Measurements from ENCODE around the gene YPEL2.

Gene YPEL2

DNA sequence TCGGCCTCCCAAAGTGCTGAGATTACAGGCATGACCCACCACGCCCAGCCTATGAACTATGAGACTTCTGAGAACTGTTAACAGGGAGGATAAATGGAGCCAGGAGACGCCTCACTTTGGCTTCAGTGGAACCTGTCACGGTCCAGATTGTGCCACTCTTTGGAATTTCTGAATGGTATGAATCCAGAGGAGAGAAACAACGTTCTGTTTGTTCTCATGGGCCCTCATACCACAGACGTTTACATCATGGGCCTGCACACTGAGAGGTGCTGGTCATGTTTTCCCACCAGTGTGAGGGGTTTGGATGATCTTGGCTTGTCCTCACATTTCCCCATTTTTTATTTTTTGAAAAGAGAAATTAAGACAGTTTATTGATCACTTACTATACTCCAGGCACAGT lies 90.3 kb downstream of the YPEL2 start:
- H3K4me3 ChIP-seq (ENCODE audit: control insufficient read depth, low read depth, low read length) = no peak overlapping the region
- no peak for DNase-seq (ENCODE audit: low read depth)
- TF ChIP-seq, protein P1, sequence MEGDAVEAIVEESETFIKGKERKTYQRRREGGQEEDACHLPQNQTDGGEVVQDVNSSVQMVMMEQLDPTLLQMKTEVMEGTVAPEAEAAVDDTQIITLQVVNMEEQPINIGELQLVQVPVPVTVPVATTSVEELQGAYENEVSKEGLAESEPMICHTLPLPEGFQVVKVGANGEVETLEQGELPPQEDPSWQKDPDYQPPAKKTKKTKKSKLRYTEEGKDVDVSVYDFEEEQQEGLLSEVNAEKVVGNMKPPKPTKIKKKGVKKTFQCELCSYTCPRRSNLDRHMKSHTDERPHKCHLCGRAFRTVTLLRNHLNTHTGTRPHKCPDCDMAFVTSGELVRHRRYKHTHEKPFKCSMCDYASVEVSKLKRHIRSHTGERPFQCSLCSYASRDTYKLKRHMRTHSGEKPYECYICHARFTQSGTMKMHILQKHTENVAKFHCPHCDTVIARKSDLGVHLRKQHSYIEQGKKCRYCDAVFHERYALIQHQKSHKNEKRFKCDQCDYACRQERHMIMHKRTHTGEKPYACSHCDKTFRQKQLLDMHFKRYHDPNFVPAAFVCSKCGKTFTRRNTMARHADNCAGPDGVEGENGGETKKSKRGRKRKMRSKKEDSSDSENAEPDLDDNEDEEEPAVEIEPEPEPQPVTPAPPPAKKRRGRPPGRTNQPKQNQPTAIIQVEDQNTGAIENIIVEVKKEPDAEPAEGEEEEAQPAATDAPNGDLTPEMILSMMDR (IDR thresholded peaks at IDR 0.05; ENCODE audit: control insufficient read depth, insufficient read depth, low read depth, low read length, missing control alignments) = no peak

DNA sequence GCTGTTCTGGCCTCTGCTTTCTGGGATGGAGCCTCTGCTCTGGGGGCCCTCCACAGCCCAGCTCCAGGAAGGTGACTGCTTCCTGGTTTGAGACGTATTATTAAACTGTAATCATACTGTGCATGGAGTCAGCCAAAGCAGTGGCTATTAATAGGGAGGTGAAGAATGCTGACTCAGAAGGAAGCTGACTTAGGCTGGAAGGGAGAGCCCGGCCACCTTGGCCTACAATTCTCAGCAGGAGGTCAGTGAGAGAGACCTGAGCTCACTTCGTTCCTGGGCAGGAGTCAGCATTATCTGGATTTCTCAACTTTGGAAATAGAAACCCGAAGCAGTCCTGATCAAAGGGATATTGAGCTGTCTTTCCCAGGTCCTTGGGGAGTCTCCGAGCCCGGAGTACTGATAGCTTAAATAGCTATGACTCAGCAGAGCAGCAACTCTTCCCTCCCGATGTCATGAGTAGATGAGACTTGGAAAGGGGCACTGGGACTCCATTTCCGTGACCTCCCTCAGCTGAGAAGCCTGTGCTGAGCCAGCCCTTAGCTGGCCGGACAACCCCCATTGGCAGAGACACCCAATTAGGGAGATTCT lies 91.8 kb downstream of the YPEL2 start:
- DNase-seq (ENCODE audit: low read depth) = no peak
- no peak overlapping the region for H3K4me3 ChIP-seq (ENCODE audit: control insufficient read depth, low read depth, low read length)
- TF ChIP-seq, protein P1 (IDR thresholded peaks at IDR 0.05; ENCODE audit: control insufficient read depth, insufficient read depth, low read depth, low read length, missing control alignments) = no peak

DNA sequence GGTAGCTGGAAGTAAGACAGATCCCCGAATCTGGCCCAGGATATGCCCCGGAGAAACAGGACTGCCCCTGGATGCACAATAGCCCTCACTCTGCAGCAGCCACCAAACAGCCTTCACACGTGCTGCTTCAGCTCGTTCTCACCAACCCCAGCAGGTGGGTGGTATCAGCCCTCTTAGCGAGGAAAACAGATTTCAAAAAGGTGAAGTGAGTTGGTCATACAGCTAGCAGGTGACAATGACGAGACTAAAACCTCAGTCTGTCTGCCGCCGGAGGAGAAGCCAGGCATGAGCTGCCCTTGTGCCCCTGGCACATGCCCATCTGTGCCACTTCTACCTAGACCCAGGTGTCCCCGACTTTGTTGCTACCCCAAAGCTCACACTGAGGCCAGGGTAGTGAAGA lies 92.4 kb downstream of the YPEL2 start:
- TF ChIP-seq, protein P1 (IDR thresholded peaks at IDR 0.05; ENCODE audit: control insufficient read depth, insufficient read depth, low read depth, low read length, missing control alignments) = no peak
- no peak overlapping the region for H3K4me3 ChIP-seq (ENCODE audit: control insufficient read depth, low read depth, low read length)
- no peak for DNase-seq (ENCODE audit: low read depth)

DNA sequence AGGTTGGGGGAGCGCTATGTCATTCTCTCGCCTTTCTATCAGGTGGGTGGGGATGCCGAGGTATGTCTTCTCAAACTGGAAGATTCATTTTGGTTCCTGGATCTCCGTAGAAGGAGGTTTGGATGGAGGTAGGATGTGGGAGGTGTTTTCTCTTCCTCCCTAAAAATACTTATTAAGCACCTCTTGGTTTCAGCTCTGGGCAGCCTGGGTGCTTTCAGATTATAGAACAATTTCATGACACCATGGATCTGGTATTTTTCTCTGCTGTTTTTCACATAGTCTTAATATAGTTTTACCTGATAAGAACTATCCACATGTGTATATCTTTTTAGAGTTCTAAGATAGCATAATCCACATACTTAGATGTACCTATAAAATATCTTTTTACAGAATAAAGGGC lies 92.9 kb downstream of the YPEL2 start:
- H3K4me3 ChIP-seq (ENCODE audit: control insufficient read depth, low read depth, low read length) = no peak overlapping the region
- TF ChIP-seq, protein P1 (IDR thresholded peaks at IDR 0.05; ENCODE audit: control insufficient read depth, insufficient read depth, low read depth, low read length, missing control alignments) = no peak
- no peak for DNase-seq (ENCODE audit: low read depth)

DNA sequence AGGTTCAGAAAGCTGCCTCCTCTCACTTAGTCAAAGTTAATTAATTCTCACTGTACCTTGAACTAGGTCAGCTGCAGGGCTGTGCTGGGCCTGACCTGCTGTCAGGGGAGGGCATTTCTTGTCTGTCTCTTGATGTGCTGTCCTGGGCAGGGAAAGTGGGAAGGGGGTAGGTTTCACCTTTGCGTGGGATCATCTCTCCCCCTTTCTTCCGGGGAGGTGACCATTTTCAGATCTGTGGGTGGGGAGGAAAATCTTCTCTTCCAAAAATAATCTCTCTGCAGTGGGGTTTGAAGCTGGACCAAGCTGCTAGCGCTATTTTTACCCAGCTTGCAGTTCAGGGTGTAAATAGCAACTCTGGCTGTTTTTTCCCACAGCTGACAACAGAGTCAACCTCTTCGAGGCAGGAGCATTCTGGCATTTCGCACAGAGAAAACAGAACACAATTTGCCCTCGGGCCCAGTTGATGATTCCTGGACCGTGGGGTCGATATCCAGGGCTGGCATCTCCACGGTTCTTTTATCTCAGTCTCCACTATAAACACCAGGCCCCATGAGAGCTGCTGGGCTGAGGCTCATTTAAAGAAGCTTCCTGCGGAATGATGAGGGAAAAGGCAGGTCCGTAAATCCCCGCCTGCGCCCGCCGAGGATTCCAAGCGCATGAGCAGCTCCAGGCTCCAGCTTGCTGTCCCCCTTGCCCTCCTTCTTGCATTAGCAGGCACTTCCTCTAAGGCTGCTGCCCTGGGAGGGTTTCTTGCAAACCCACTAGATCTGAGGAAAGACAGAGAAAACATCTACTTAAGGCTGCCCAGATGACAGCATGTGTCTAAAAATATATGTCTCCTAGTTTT lies 93.9 kb downstream of the YPEL2 start:
- no peak for DNase-seq (ENCODE audit: low read depth)
- no peak overlapping the region for H3K4me3 ChIP-seq (ENCODE audit: control insufficient read depth, low read depth, low read length)
- TF ChIP-seq, protein P1 (IDR thresholded peaks at IDR 0.05; ENCODE audit: control insufficient read depth, insufficient read depth, low read depth, low read length, missing control alignments) = no peak

DNA sequence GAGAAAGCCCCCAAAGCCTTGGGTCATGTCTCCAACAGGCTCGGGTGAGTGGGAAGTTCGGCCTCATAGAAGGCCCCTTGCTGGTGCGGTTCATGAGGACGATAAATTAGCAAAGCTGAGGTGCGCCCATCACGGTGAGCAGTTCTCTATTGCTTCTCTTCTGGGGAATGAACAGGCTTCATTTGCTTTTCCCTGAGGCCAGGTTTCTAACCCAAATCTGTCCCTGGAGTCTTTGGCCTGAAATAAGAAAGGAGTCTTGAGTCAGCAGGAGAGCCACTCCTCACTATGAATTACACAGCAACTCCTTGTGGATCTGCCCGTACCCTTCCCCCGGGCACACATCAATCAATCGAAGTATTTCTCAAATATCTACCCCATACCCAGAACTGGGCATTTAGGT lies 94.6 kb downstream of the YPEL2 start:
- TF ChIP-seq, protein P1 (IDR thresholded peaks at IDR 0.05; ENCODE audit: control insufficient read depth, insufficient read depth, low read depth, low read length, missing control alignments) = no peak
- DNase-seq (ENCODE audit: low read depth) = no peak
- H3K4me3 ChIP-seq (ENCODE audit: control insufficient read depth, low read depth, low read length) = no peak overlapping the region
